ENCODE data around the gene SNX8. TPM values are rescaled to one million over a fixed set of nuclear protein-coding genes. Genes with fewer than 3 reads are reported as not detected.

The SNX8 gene
- total RNA-seq, 2 experiments from 2014 or later = 31.7 to 36.8 TPM

- H3K27ac Mint-ChIP-seq = no peak overlapping the region
- H3K4me1 Mint-ChIP-seq (ENCODE audit: low read depth) = no peaks in the 10 kb centered on the region
- CTCF ChIA-PET = interaction anchor here (1.0 kb wide), 1 partner anchor 84 kb away, joined by 3 read pairs; no protein-coding TSS in a partner anchor
- no peak for TF ChIP-seq CTCF (IDR thresholded peaks at IDR 0.05)
- no peaks in the 10 kb centered on the region for H3K27me3 Mint-ChIP-seq
- H3K4me3 Mint-ChIP-seq = no peak overlapping the region
- no peaks in the 10 kb centered on the region for H3K9me3 Mint-ChIP-seq
- intact Hi-C loops (cut with micrococcal nuclease) = no loop called here
- H3K36me3 Mint-ChIP-seq (ENCODE audit: low read depth) = no peaks in the 10 kb centered on the region
- DNase-seq (no peak), ATAC-seq (no peak)
- POLR2A ChIA-PET = no interaction called here
Measured at GRCh38 chr7:2331707-2332106, 17.5 kb upstream of the SNX8 start.

GRCh38 chr7:2330493-2330892, 16.3 kb upstream of the SNX8 start:
- CTCF ChIA-PET = interaction anchor here (1.4 kb wide), 1 partner anchor 17 kb away, joined by 6 read pairs; no protein-coding TSS in a partner anchor

GRCh38 chr7:2326951-2327350, 12.7 kb upstream of the SNX8 start:
- no peak for TF ChIP-seq CTCF (IDR thresholded peaks at IDR 0.05)
- no peaks in the 10 kb centered on the region for H3K27me3 Mint-ChIP-seq
- no peaks in the 10 kb centered on the region for H3K36me3 Mint-ChIP-seq (ENCODE audit: low read depth)
- CTCF ChIA-PET = no interaction called here
- intact Hi-C loops (cut with micrococcal nuclease) = no loop called here
- no peak overlapping the region for H3K27ac Mint-ChIP-seq
- peaks cover 4% of the 10 kb centered on the region for H3K4me1 Mint-ChIP-seq (ENCODE audit: low read depth)
- no peak overlapping the region for H3K4me3 Mint-ChIP-seq
- DNase-seq (no peak), ATAC-seq (no peak)
- POLR2A ChIA-PET = no interaction called here
- H3K9me3 Mint-ChIP-seq = no peaks in the 10 kb centered on the region

More at GRCh38 chr7:2330493-2330892, 16.3 kb upstream of the SNX8 start:
- H3K27ac Mint-ChIP-seq = no peak overlapping the region
- ATAC-seq = no peak
- POLR2A ChIA-PET = no interaction called here
- intact Hi-C loops (cut with micrococcal nuclease) = no loop called here
- H3K4me1 Mint-ChIP-seq (ENCODE audit: low read depth) = no peaks in the 10 kb centered on the region
- TF ChIP-seq CTCF (IDR thresholded peaks at IDR 0.05) = no peak
- no peak overlapping the region for H3K4me3 Mint-ChIP-seq
- H3K27me3 Mint-ChIP-seq = no peaks in the 10 kb centered on the region
- DNase-seq = no peak
- H3K9me3 Mint-ChIP-seq = no peaks in the 10 kb centered on the region
- no peaks in the 10 kb centered on the region for H3K36me3 Mint-ChIP-seq (ENCODE audit: low read depth)

GRCh38 chr7:2325162-2325561, 10.9 kb upstream of the SNX8 start:
- no peak for ATAC-seq
- intact Hi-C loops (cut with micrococcal nuclease) = no loop called here
- POLR2A ChIA-PET = interaction anchor here (1.2 kb wide), 1 partner anchor 11 kb away, joined by 5 read pairs; no protein-coding TSS in a partner anchor
- TF ChIP-seq CTCF (IDR thresholded peaks at IDR 0.05) = no peak
- DNase-seq = no peak
- no peak overlapping the region for H3K4me3 Mint-ChIP-seq
- H3K36me3 Mint-ChIP-seq (ENCODE audit: low read depth) = no peaks in the 10 kb centered on the region
- no peaks in the 10 kb centered on the region for H3K9me3 Mint-ChIP-seq
- H3K27ac Mint-ChIP-seq = no peak overlapping the region
- CTCF ChIA-PET = interaction anchor here (1.1 kb wide), 1 partner anchor 23 kb away, joined by 3 read pairs; no protein-coding TSS in a partner anchor
- H3K27me3 Mint-ChIP-seq = no peaks in the 10 kb centered on the region
- H3K4me1 Mint-ChIP-seq (ENCODE audit: low read depth) = peaks cover 4% of the 10 kb centered on the region

GRCh38 chr7:2321020-2321419, 6.8 kb upstream of the SNX8 start:
- ChIA-PET POLR2A (no interaction called here), CTCF (no interaction called here)
- H3K4me3 Mint-ChIP-seq = no peak overlapping the region
- ATAC-seq (no peak), DNase-seq (no peak)
- intact Hi-C loops (cut with micrococcal nuclease) = no loop called here
- peaks cover 4% of the 10 kb centered on the region for H3K4me1 Mint-ChIP-seq (ENCODE audit: low read depth)
- no peak overlapping the region for H3K27ac Mint-ChIP-seq
- no peaks in the 10 kb centered on the region for H3K9me3 Mint-ChIP-seq
- no peak for TF ChIP-seq CTCF (IDR thresholded peaks at IDR 0.05)
- H3K36me3 Mint-ChIP-seq (ENCODE audit: low read depth) = no peaks in the 10 kb centered on the region
- H3K27me3 Mint-ChIP-seq = no peaks in the 10 kb centered on the region

Measured in activated CD8-positive, alpha-beta T cell treated with anti-CD3 and anti-CD28 coated beads for 36 hours (primary cell).